ENCODE results near the gene CEP131. TPM values are rescaled to one million over a fixed set of nuclear protein-coding genes. Genes with fewer than 3 reads are reported as not detected.

The CEP131 gene
- polyA plus RNA-seq, 3 donors = 5.0 to 12.7 (median 5.4) TPM

- H3K27ac ChIP-seq (ENCODE audit: low read depth, low read length) = no peak overlapping the region
- 69 to 76% (median 75%) methylated on average over 31 to 32 of the region's 33 CpGs for WGBS, 3 donors
Measured at GRCh38 chr17:81242421-81243332, 19.9 kb upstream of the CEP131 start.

- 43 to 46% (median 45%) methylated on average over 26 of the region's 26 CpGs for WGBS, 3 donors
- no peak overlapping the region for H3K27ac ChIP-seq (ENCODE audit: low read depth, low read length)
Measured at GRCh38 chr17:81241648-81242420, 19.1 kb upstream of the CEP131 start.

DNA sequence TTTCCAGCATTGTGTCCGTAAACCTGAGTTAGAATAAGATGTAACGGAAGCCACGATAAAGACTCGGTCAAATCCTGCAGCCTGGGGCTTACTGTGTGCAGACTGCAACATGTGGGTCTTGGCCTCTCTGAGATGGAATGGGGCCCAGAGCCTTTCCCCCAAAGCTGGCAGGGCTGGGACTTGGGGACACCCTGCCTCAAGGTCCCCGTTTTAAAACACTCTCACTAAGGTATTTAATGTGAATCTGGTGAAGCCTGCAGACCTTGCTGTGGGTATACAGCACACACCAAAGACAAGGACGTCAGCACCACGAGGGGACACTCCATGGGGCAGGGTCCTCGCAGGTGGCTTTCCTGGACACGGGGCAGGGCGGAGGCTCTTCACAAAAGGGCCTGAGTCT, 18.4 kb upstream of the CEP131 start:
- WGBS, 3 donors = 85 to 90% (median 87%) methylated on average over 10 of the region's 10 CpGs
- H3K27ac ChIP-seq (ENCODE audit: low read depth, low read length) = no peak overlapping the region

GRCh38 chr17:81240761-81241160, 18.0 kb upstream of the CEP131 start:
- 63 to 74% (median 71%) methylated on average over 8 of the region's 8 CpGs for WGBS, 3 donors
- no peak overlapping the region for H3K27ac ChIP-seq (ENCODE audit: low read depth, low read length)

- H3K27ac ChIP-seq (ENCODE audit: low read depth, low read length) = no peak overlapping the region
- WGBS, 3 donors = 16 to 19% (median 17%) methylated on average over 37 of the region's 37 CpGs
Measured at GRCh38 chr17:81239714-81240555, 17.2 kb upstream of the CEP131 start.

- WGBS, 3 donors = 0% methylated on average over 87 to 100 of the region's 100 CpGs
- H3K27ac ChIP-seq (ENCODE audit: low read depth, low read length) = no peak within 1 kb of the TSS
Measured at GRCh38 chr17:81238815-81239713, 16.3 kb upstream of the CEP131 start, which contains the start of the genes NDUFAF8 and TEPSIN. TSS of gene NDUFAF8 (plus strand) at chr17:81239318. CDS start at chr17:81239364, 46 bp downstream. TSS of gene TEPSIN (minus strand) at chr17:81239055. CDS start at chr17:81239033, 22 bp downstream.

- WGBS, 3 donors = 0 to 1% (median 1%) methylated on average over 26 of the region's 26 CpGs
- no peak overlapping the region for H3K27ac ChIP-seq (ENCODE audit: low read depth, low read length)
Measured at GRCh38 chr17:81238490-81238814, 15.7 kb upstream of the CEP131 start.

DNA sequence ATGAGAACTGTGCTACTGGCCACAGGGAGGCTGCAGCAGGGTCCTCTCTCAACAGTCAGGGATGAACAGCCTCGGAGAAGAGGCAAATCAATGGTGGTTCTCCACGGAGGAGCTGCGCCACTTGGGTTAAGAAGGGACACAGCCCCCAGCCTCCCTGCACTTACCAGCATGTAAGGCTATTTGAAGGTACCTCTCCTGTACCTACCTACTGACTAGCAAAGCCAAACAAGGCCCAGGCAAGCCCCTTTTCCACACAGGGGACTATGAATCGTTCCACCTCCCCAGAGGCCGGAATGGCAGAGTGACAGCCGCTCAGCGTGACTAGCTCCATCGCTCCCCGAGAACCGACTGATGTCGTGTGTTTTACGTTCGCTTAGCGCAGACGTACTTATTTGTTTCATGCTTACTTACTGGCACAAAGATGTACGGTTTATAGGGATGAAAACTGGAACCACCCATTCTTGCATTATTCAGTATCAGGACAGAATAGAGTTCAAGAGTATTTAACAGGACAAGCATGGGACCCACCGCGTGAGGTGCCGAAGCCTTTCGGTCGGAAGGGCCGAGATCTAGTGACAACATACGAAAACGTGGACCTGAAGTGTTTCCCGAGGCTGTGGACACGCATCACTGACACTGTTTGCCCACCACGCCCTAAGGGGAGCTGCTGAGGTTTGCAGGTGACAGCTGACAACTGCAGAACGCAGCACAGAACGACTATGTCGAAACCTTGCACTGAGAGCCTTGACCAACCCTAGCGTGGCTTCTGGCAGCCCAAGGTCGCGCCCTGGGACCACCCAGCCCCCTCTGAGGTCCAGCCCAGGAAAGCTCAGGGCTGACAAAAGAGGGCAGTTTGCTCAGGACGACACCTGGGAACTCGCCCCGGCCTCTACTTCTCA, 15.1 kb upstream of the CEP131 start:
- H3K27ac ChIP-seq (ENCODE audit: low read depth, low read length) = no peak overlapping the region
- 49 to 59% (median 54%) methylated on average over 36 of the region's 36 CpGs for WGBS, 3 donors

- WGBS, 3 donors = 91 to 93% (median 92%) methylated on average over 16 to 21 of the region's 21 CpGs
- no peak overlapping the region for H3K27ac ChIP-seq (ENCODE audit: low read depth, low read length)
Measured at GRCh38 chr17:81236784-81237183, 14.0 kb upstream of the CEP131 start.

DNA sequence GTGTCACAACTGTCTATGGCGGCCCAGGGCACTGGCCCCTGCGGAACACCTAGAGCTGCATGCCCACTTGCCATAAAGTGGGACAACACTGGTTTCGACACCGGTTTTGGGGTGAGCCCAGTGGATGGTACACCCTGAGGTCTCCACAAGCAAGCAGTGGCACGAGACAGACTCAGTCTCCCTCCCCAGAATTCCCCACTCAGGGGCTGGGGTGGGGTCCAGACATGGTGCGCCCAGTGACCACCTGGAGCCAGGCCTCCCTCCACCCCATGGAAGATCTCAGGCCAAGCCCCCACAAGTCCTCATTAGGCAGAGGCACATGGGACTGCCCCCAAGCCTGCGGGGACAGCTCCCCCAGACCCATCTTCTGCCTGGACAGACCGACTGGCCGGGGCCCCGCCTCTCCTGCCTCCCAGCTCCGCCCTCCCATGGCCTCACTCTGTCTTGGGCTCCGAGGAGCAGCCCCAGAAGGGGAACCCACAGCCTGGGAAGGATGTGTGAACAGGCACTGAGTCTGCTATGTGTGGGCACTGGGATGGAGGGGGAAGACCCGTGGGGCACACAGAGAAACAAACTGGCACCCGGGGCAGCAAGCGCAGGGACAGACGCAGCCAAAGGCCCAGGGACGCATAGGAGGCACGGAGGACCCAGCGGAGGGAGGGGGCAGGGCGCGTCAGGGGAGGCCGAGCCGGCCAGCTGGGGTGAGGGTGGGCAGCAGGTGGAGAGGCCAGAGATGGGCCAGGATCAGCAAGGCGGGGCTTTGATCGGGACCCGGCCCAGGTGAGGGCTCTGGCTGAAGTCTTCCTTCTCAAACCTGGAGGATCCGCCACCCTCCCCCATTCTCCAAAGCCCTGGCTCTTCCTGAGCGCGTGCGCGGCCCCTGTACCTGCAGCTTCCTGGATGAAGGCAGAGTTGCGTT, 13.3 kb upstream of the CEP131 start:
- no peak overlapping the region for H3K27ac ChIP-seq (ENCODE audit: low read depth, low read length)
- 89 to 92% (median 90%) methylated on average over 26 to 32 of the region's 32 CpGs for WGBS, 3 donors

DNA sequence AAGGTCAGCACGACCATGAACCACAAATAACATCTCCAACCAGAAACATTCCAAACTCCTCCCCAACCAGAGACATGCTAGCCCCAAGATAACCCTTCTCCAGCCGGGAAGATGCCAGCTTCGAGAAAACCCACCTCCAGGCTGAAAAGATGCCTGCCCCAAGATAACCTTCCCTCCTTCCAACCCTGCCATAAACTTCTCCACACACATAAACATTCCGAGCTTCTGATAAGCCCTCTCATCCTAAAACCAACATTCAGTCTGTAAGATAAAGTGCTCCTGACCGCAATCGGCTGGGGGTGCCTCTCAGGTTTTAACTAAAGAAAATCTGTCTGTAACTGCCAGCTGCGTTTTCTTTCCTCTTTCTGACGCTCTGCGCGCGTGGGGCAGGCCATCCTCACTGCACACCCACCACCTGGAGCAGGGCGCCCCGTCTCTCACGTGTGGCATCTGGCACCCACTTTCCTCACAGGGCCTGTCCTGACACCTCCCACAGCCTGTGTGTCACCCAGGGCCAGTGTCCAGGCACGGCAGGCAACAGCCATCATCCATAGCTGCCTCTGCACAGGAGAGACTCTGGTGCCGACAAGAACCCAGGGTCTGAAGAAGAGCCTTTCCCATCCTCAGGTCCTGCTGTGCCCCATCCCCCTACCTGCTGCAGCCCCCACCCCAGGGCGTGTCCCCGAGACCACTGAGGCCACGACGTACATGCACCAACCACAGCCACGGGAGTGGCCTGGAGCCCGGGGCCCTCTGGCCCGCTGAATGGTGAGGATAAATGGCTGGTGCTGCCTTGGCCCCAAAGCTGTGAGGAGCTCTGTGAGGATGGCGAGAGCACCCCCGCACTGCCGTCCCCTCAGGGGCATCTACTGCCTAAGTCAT, 12.4 kb upstream of the CEP131 start:
- no peak overlapping the region for H3K27ac ChIP-seq (ENCODE audit: low read depth, low read length)
- 86 to 88% (median 87%) methylated on average over 26 of the region's 26 CpGs for WGBS, 3 donors

GRCh38 chr17:81234506-81234855, 11.7 kb upstream of the CEP131 start:
- 84 to 90% (median 87%) methylated on average over 13 of the region's 13 CpGs for WGBS, 3 donors
- H3K27ac ChIP-seq (ENCODE audit: low read depth, low read length) = no peak overlapping the region

- no peak overlapping the region for H3K27ac ChIP-seq (ENCODE audit: low read depth, low read length)
- WGBS, 3 donors = 89 to 93% (median 91%) methylated on average over 20 to 21 of the region's 21 CpGs
Measured at GRCh38 chr17:81233811-81234505, 11.2 kb upstream of the CEP131 start.

DNA sequence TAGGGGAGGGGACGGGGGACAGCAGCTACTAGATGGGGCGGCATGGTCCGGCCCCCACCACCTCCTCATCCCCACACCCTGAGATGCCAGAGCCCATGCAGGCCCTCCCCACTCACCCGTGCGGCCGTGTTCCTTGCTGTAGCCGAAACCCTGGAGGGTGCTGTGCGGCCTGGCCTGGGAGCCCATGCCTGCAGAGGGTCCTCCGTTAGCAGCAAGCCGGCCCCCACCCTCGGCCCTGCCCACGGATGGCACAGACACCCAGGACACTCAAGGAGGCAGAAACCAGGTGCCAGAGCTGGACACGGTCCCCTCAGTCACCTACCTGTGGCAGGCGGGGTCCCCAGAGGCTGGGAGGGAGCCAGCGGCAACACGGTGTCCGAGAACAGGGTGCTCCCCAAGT, 10.6 kb upstream of the CEP131 start:
- no peak overlapping the region for H3K27ac ChIP-seq (ENCODE audit: low read depth, low read length)
- 89 to 94% (median 91%) methylated on average over 16 to 17 of the region's 17 CpGs for WGBS, 3 donors
